GM12878 (cell line): ENCODE results near the gene CD48. TPM values are rescaled to one million over a fixed set of nuclear protein-coding genes. Genes with fewer than 3 reads are reported as not detected.
A peak's percentile ranks its signal among the peaks of the same experiment; 100 is the strongest.

Source experiments
- BCL11A ChIP-seq: IDR thresholded peaks from 2 replicates; pipeline ENCODE4 v1.6.1; 2011; ENCODE audit warnings: low read depth, low read length
- BHLHE40 ChIP-seq, 2 experiments: fragments of 450-650 bp in 1 of 2; IDR thresholded peaks; 2 replicates each; pipeline ENCODE4 v1.6.1; 2011 to 2017; ENCODE audit warnings: low read depth in 2 of 2, borderline replicate concordance in 1 of 2, improper control_type of control experiment in 1 of 2, low read length in 1 of 2, mild to moderate bottlenecking in 1 of 2
- BRCA1 ChIP-seq: IDR thresholded peaks from 2 replicates; pipeline ENCODE4 v1.6.1; 2011; ENCODE audit warnings: low read depth, low read length, improper control_type of control experiment
- CREM ChIP-seq: IDR thresholded peaks from 2 replicates; pipeline ENCODE4 v1.6.1; 2014; ENCODE audit warnings: antibody characterized with exemption, low read depth
- EED ChIP-seq: sonication (generic); IDR thresholded peaks from 2 replicates; pipeline ENCODE4 v1.6.1; 2016; ENCODE audit warnings: antibody characterized with exemption, low read depth
- FOXM1 ChIP-seq: IDR thresholded peaks from 2 replicates; pipeline ENCODE4 v1.6.1; 2012; ENCODE audit warnings: low read depth, mild to moderate bottlenecking, inconsistent platforms, low read length, moderate library complexity
- GABPA ChIP-seq: IDR thresholded peaks from 2 replicates; pipeline ENCODE4 v1.6.1; 2014; ENCODE audit warnings: antibody characterized with exemption, low read depth, mild to moderate bottlenecking, inconsistent platforms
- HDGF ChIP-seq: fragments of 450-650 bp; IDR thresholded peaks from 2 replicates; pipeline ENCODE4 v1.6.1; 2016; ENCODE audit warnings: antibody characterized with exemption
- IKZF1 ChIP-seq: fragments of 450-650 bp; conservative IDR thresholded peaks from 2 replicates; pipeline ENCODE4 v1.6.1; 2017; ENCODE audit warnings: antibody characterized with exemption, mild to moderate bottlenecking
- JUNB ChIP-seq: IDR thresholded peaks from 2 replicates; pipeline ENCODE4 v1.6.1; 2016; ENCODE audit warnings: antibody characterized with exemption, mild to moderate bottlenecking
- KAT2A ChIP-seq: conservative IDR thresholded peaks from 2 replicates; pipeline ENCODE4 v1.6.1; 2011; ENCODE audit warnings: low read depth, low read length; ENCODE audit not compliant: control insufficient read depth
- MXI1 ChIP-seq: fragments of 150-350 bp; IDR thresholded peaks from 2 replicates; pipeline ENCODE4 v1.6.1; 2011; ENCODE audit warnings: low read depth, mild to moderate bottlenecking, inconsistent platforms, low read length, improper control_type of control experiment
- NBN ChIP-seq: fragments of 450-650 bp; IDR thresholded peaks from 2 replicates; pipeline ENCODE4 v1.6.1; 2016
- NFXL1 ChIP-seq: fragments of 450-650 bp; IDR thresholded peaks from 2 replicates; pipeline ENCODE4 v1.6.1; 2017; ENCODE audit warnings: antibody characterized with exemption, mild to moderate bottlenecking, borderline replicate concordance
- NFYA ChIP-seq: IDR thresholded peaks from 2 replicates; pipeline ENCODE4 v1.6.1; 2011; ENCODE audit warnings: low read depth, mild to moderate bottlenecking, low read length, improper control_type of control experiment, borderline replicate concordance
- PAX8 ChIP-seq: fragments of 450-650 bp; IDR thresholded peaks from 2 replicates; pipeline ENCODE4 v1.6.1; 2017; ENCODE audit warnings: mild to moderate bottlenecking, moderate library complexity
- PML ChIP-seq: IDR thresholded peaks from 2 replicates; pipeline ENCODE4 v1.6.1; 2012; ENCODE audit warnings: low read length, inconsistent platforms
- SP1 ChIP-seq: IDR thresholded peaks from one replicate; pipeline ENCODE4 v1.6.1; 2011; ENCODE audit warnings: low read depth, low read length
- STAT3 ChIP-seq: IDR thresholded peaks from 2 replicates; pipeline ENCODE4 v1.6.1; 2011; ENCODE audit warnings: low read depth, low read length, improper control_type of control experiment
- ZBED1 ChIP-seq: IDR thresholded peaks from 2 replicates; pipeline ENCODE4 v1.6.1; 2016; ENCODE audit warnings: borderline replicate concordance
- ZNF24 ChIP-seq: fragments of 450-650 bp; IDR thresholded peaks from 2 replicates; pipeline ENCODE4 v1.6.1; 2017; ENCODE audit warnings: antibody characterized with exemption, mild to moderate bottlenecking
- polyA plus RNA-seq, 11 experiments: library from polyadenylated mRNA; depleted of rRNA in 4 of 11; unstranded in 6 of 11; stranded (reverse) in 5 of 11; fragments of >200 nt; fragmentation: Nextera tagmentation in 4 of 11; fragmentation: Illumina TruSeq in 1 of 11; extraction: Ambion mirVana in 4 of 11; extraction: Trizol in 1 of 11; gene quantifications; 1 replicate in 1 of 11; 2 replicates in 10 of 11; pipeline versions ENCODE4 v1.2.1 to v1.2.3, GENCODE V29; 2011 to 2016; ENCODE audit warnings: inconsistent platforms in 2 of 11, missing spikeins in 2 of 11, low read depth in 1 of 11
- total RNA-seq, 4 experiments: library from RNA; depleted of rRNA in 3 of 4; stranded (reverse); fragments of >200 nt in 3 of 4; fragmentation: Illumina TruSeq in 1 of 4; extraction: Trizol in 1 of 4; gene quantifications; 2 replicates each; pipeline versions ENCODE4 v1.2.1 to v1.2.3, GENCODE V29; 2013 to 2021
- TF ChIP-seq, protein P1 (sequence below): fragments of 450-650 bp; IDR thresholded peaks from 2 replicates; pipeline ENCODE4 v1.6.1; 2016; ENCODE audit warnings: mild to moderate bottlenecking
- TF ChIP-seq, protein P2 (sequence below): IDR thresholded peaks from 2 replicates; pipeline ENCODE4 v1.6.1; 2012; ENCODE audit warnings: improper control_type of control experiment, low read depth, low read length; ENCODE audit not compliant: insufficient replicate concordance

The CD48 gene
- total and polyA plus RNA-seq, 10 of the 15 experiments (the other 5 are each of a cell fraction or from before 2014, with no cell fraction given), result 302 to 1,315 (median 430) TPM

DNA sequence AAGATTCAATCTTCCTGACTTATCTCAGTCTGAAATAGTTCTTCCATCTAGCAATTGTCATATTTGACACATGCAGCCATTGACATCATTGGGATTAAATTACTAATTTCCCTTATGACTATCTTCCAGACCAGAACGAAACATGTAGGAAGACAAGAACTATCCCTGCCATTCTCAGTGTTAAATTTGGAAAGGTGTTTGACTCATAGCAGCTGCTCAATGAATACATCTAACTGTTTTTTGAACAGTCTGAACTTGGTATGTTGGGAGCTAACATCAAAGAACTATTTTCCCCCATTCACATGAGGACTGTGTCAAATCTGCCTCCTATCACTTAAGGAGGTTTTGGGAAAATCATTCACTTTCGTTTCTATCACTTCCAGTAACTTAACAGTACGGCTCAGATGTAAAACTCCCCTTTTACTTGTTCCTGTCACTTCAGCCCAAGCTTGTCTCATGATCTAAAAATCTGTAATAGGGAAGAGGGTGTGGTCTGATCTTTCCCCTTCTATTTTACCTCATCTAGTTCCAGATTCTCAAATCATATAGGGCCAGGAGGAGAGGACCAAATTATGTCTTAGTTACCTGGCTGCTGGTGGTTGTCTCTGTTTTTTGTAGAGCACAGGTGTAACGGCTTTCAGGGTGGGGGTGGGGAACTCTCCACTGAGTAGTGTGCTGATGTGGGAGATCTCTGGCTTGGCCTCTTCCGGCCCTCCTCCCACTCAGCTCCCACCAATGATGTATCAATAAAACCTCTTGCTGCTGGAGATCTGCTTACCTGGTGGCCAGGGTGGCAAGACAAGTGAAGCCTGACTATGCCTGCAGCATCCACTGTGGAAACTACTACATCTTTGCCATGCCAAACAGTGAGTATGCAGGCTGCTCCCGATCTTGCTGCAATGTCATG lies 38.6 kb downstream of the CD48 start (continued):
- TF ChIP-seq NFYA, result no peak
- no peak; the same call in 1 of the 2 replicates for TF ChIP-seq HDGF
- TF ChIP-seq, protein P1, sequence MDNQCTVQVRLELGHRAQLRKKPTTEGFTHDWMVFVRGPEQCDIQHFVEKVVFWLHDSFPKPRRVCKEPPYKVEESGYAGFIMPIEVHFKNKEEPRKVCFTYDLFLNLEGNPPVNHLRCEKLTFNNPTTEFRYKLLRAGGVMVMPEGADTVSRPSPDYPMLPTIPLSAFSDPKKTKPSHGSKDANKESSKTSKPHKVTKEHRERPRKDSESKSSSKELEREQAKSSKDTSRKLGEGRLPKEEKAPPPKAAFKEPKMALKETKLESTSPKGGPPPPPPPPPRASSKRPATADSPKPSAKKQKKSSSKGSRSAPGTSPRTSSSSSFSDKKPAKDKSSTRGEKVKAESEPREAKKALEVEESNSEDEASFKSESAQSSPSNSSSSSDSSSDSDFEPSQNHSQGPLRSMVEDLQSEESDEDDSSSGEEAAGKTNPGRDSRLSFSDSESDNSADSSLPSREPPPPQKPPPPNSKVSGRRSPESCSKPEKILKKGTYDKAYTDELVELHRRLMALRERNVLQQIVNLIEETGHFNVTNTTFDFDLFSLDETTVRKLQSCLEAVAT, result peak; percentile 70
- TF ChIP-seq SP1, result no peak
- no peak for TF ChIP-seq BCL11A
- TF ChIP-seq NBN, result 0 out of 2 replicates have a peak, but pooled peaks have one; percentile 42
- TF ChIP-seq PAX8, result no peak
- TF ChIP-seq FOXM1, result peak; percentile 50; the same call in 1 of the 2 replicates
- peak; percentile 67 for TF ChIP-seq EED
- TF ChIP-seq CREM, result peak; percentile 8; the same call in 1 of the 2 replicates
- no peak for TF ChIP-seq NFXL1
- no peak for TF ChIP-seq PML
- TF ChIP-seq MXI1, result no peak
- peak; percentile 13; the same call in 1 of the 2 replicates for TF ChIP-seq IKZF1
- 0 out of 2 replicates have a peak, but pooled peaks have one; percentile 72 for TF ChIP-seq STAT3
- TF ChIP-seq BRCA1, result no peak
- TF ChIP-seq ZBED1, result peak; percentile 65; the same call in 1 of the 2 replicates
- no peak for TF ChIP-seq GABPA
- TF ChIP-seq, protein P2, sequence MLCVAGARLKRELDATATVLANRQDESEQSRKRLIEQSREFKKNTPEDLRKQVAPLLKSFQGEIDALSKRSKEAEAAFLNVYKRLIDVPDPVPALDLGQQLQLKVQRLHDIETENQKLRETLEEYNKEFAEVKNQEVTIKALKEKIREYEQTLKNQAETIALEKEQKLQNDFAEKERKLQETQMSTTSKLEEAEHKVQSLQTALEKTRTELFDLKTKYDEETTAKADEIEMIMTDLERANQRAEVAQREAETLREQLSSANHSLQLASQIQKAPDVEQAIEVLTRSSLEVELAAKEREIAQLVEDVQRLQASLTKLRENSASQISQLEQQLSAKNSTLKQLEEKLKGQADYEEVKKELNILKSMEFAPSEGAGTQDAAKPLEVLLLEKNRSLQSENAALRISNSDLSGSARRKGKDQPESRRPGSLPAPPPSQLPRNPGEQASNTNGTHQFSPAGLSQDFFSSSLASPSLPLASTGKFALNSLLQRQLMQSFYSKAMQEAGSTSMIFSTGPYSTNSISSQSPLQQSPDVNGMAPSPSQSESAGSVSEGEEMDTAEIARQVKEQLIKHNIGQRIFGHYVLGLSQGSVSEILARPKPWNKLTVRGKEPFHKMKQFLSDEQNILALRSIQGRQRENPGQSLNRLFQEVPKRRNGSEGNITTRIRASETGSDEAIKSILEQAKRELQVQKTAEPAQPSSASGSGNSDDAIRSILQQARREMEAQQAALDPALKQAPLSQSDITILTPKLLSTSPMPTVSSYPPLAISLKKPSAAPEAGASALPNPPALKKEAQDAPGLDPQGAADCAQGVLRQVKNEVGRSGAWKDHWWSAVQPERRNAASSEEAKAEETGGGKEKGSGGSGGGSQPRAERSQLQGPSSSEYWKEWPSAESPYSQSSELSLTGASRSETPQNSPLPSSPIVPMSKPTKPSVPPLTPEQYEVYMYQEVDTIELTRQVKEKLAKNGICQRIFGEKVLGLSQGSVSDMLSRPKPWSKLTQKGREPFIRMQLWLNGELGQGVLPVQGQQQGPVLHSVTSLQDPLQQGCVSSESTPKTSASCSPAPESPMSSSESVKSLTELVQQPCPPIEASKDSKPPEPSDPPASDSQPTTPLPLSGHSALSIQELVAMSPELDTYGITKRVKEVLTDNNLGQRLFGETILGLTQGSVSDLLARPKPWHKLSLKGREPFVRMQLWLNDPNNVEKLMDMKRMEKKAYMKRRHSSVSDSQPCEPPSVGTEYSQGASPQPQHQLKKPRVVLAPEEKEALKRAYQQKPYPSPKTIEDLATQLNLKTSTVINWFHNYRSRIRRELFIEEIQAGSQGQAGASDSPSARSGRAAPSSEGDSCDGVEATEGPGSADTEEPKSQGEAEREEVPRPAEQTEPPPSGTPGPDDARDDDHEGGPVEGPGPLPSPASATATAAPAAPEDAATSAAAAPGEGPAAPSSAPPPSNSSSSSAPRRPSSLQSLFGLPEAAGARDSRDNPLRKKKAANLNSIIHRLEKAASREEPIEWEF, result peak; percentile 8
- TF ChIP-seq ZNF24, result no peak
- TF ChIP-seq JUNB, result peak; percentile 39; the same call in 1 of the 2 replicates
- no peak for TF ChIP-seq KAT2A
- peak in 1 of 2 experiments; percentile 29; a peak in 1 of 4 replicates for TF ChIP-seq BHLHE40 (IDR thresholded peaks at IDR 0.05; ENCODE audit: borderline replicate concordance in 1 of 2, low read depth in 2 of 2, low read length in 1 of 2)
- TF ChIP-seq, all 136 proteins: peak for 21
